HG03469 (cell line): ENCODE results near the gene MRGPRE.
"Not testable (repeated sequence)": the region's sequence is repeated elsewhere in the genome, so short reads cannot be mapped to it uniquely, and the experiment has no call there.

ENCODE experiments used
- ATAC-seq: cut with Tn5 transposase; IDR thresholded peaks from one replicate; pipeline ENCODE4 v1.9.1; 2021; ENCODE audit warnings: mild to moderate bottlenecking, moderate library complexity, moderate number of reproducible peaks; ENCODE audit not compliant: unreplicated experiment

Gene MRGPRE

GRCh38 chr11:3231851-3232744 lies at the start of gene MRGPRE:
MRGPRE (minus strand) TSS chr11:3232417; CDS start chr11:3228799, 3,618 bp downstream.
- ATAC-seq: no peak

GRCh38 chr11:3281146-3281545 lies 48.9 kb upstream of the MRGPRE start:
- ATAC-seq: not testable (repeated sequence)

GRCh38 chr11:3280662-3281061 lies 48.4 kb upstream of the MRGPRE start:
- not testable (repeated sequence) for ATAC-seq

GRCh38 chr11:3278922-3279321 lies 46.7 kb upstream of the MRGPRE start:
- not testable (repeated sequence) for ATAC-seq

- ATAC-seq: not testable (repeated sequence)
These were observed 41.4 kb upstream of the MRGPRE start for GRCh38 chr11:3273629-3274028.

GRCh38 chr11:3262548-3262947 lies 30.3 kb upstream of the MRGPRE start:
- ATAC-seq: not testable (repeated sequence)

- ATAC-seq: not testable (repeated sequence)
These were observed 29.6 kb upstream of the MRGPRE start for GRCh38 chr11:3261831-3262230.

- ATAC-seq: not testable (repeated sequence)
These were observed 25.3 kb upstream of the MRGPRE start for GRCh38 chr11:3257509-3257908.

- not testable (repeated sequence) for ATAC-seq
These were observed 23.0 kb upstream of the MRGPRE start for GRCh38 chr11:3255241-3255640.

- ATAC-seq: not testable (repeated sequence)
These were observed 22.6 kb upstream of the MRGPRE start for GRCh38 chr11:3254773-3255172.

GRCh38 chr11:3245071-3245470 lies 12.9 kb upstream of the MRGPRE start:
- no peak for ATAC-seq

- ATAC-seq: no peak
These were observed 11.7 kb upstream of the MRGPRE start for GRCh38 chr11:3243880-3244279.

- ATAC-seq: no peak
These were observed 4.9 kb upstream of the MRGPRE start for GRCh38 chr11:3237119-3237518.

GRCh38 chr11:3234846-3235245 lies 2.6 kb upstream of the MRGPRE start:
- ATAC-seq: no peak

GRCh38 chr11:3232956-3233355 lies 739 bp upstream of the MRGPRE start:
- no peak for ATAC-seq

GRCh38 chr11:3231550-3231850 lies 717 bp downstream of the MRGPRE start:
- ATAC-seq: no peak

GRCh38 chr11:3230636-3231549 lies 1.3 kb downstream of the MRGPRE start:
- no peak for ATAC-seq

GRCh38 chr11:3229673-3230630 lies 2.3 kb downstream of the MRGPRE start:
- ATAC-seq: no peak

- ATAC-seq: no peak
These were observed 3.8 kb downstream of the MRGPRE start for GRCh38 chr11:3228445-3228829.
